HepG2 (cell line): ENCODE measurements around the gene CAND2. TPM values are rescaled to one million over a fixed set of nuclear protein-coding genes. Genes with fewer than 3 reads are reported as not detected.

Experiments
- ATAC-seq: fragments of 200-7000 bp; cut with Tn5 transposase; 3 replicates; pipeline ENCODE4 v1.9.1; 2020; ENCODE audit warnings: mild to moderate bottlenecking, moderate library complexity
- BruUV-seq: library from RNA; stranded (reverse); fragments of 400-500 nt; replicated peaks from 2 replicates; lab custom pipeline; 2021; lab: Mats Ljungman, UMichigan
- CTCF ChIA-PET: fragments of 300-600 bp; formaldehyde crosslinking; extraction: SDS; loops from one replicate; lab custom pipeline; 2021; ENCODE audit warnings: low total read pairs, inconsistent platforms, low intra/inter-chr PET ratio; lab: Yijun Ruan, JAX
- POLR2A ChIA-PET: fragments of 350-600 bp; sonication (Branson Sonifier 250); formaldehyde crosslinking; loops from one replicate; lab custom pipeline; 2020; ENCODE audit warnings: antibody characterized with exemption, inconsistent platforms; lab: Yijun Ruan, JAX
- DNase-seq: peaks from one replicate; pipeline ENCODE4 v3.0.0-alpha.2; 2015; ENCODE audit warnings: low spot score
- FAIRE-seq: peaks from 3 replicates; lab custom pipeline; 2011; peaks lifted over from hg19 to GRCh38; lab: Jason Lieb, UNC
- H2AFZ ChIP-seq: one replicate; pipeline ENCODE4 v1.6.1; 2011; ENCODE audit warnings: low read length, inconsistent platforms
- H3K27ac ChIP-seq: fragments of 300-600 bp; 3 replicates; pipeline ENCODE4 v1.8.0; 2011; ENCODE audit warnings: mixed run types, mild to moderate bottlenecking, mixed read lengths, low read length, inconsistent platforms; ENCODE audit not compliant: insufficient read depth; ENCODE audit errors: extremely low read length
- H3K27me3 ChIP-seq, 2 experiments: fragments of 200-600 bp in 1 of 2; 2 replicates in 1 of 2; 3 replicates in 1 of 2; pipeline versions ENCODE4 v1.6.0 to v1.8.0; 2011; ENCODE audit warnings: low read length in 2 of 2, mild to moderate bottlenecking in 2 of 2, moderate library complexity in 2 of 2, inconsistent platforms in 1 of 2; ENCODE audit not compliant: insufficient read depth in 2 of 2, control insufficient read depth in 1 of 2
- H3K36me3 ChIP-seq, 2 experiments: fragments of 200-600 bp in 1 of 2; replicated peaks in 1 of 2; 2 replicates in 1 of 2; 3 replicates in 1 of 2; pipeline versions ENCODE4 v1.5.1 to v1.8.0; 2011; ENCODE audit warnings: low read length in 2 of 2, inconsistent platforms in 1 of 2; ENCODE audit not compliant: insufficient read depth in 2 of 2, control insufficient read depth in 1 of 2
- H3K4me1 ChIP-seq: 2 replicates; pipeline ENCODE4 v1.5.1; 2012; ENCODE audit warnings: low read length, inconsistent platforms; ENCODE audit not compliant: insufficient read depth
- H3K4me2 ChIP-seq: 2 replicates; pipeline ENCODE4 v1.6.0; 2011; ENCODE audit warnings: low read depth, low read length, inconsistent platforms
- H3K4me3 ChIP-seq, 3 experiments: fragments of 200-600 bp in 1 of 3; sonication (generic), shearing (Covaris generic) in 1 of 3; replicated peaks in 1 of 3; 2 replicates each; pipeline ENCODE4 v1.5.1; 2011 to 2016; ENCODE audit warnings: low read length in 3 of 3, inconsistent platforms in 2 of 3, low read depth in 2 of 3, mild to moderate bottlenecking in 2 of 3, control low read depth in 1 of 3, mixed read lengths in 1 of 3; ENCODE audit not compliant: insufficient read depth in 1 of 3
- H3K79me2 ChIP-seq: one replicate; pipeline ENCODE4 v1.6.1; 2011; ENCODE audit warnings: low read length, inconsistent platforms; ENCODE audit not compliant: insufficient read depth
- H3K9ac ChIP-seq: 2 replicates; pipeline ENCODE4 v1.6.0; 2011; ENCODE audit warnings: mild to moderate bottlenecking, low read depth, low read length, inconsistent platforms; ENCODE audit not compliant: insufficient read depth
- H3K9me3 ChIP-seq: 2 replicates; pipeline ENCODE4 v1.5.1; 2012; ENCODE audit warnings: mild to moderate bottlenecking, low read length
- H4K20me1 ChIP-seq: 2 replicates; pipeline ENCODE4 v1.6.0; 2011; ENCODE audit warnings: inconsistent platforms, mild to moderate bottlenecking, low read length, moderate library complexity; ENCODE audit not compliant: insufficient read depth
- FLYWCH1 ChIP-seq: sonication (generic); formaldehyde crosslinking; IDR thresholded peaks from 2 replicates; pipeline ENCODE4 v1.8.1; 2023; ENCODE audit warnings: mild to moderate bottlenecking, missing genetic modification reagents
- KDM2A ChIP-seq: sonication (generic); formaldehyde crosslinking; IDR thresholded peaks from 2 replicates; pipeline ENCODE4 v1.4.0; 2020; ENCODE audit warnings: low read depth, missing genetic modification reagents, borderline replicate concordance
- KMT2B ChIP-seq: IDR thresholded peaks from 2 replicates; pipeline ENCODE4 v1.6.1; 2016; ENCODE audit warnings: missing genetic modification reagents, missing compliant biosample characterization
- MIER3 ChIP-seq: IDR thresholded peaks from 2 replicates; pipeline ENCODE4 v1.6.1; 2016; ENCODE audit warnings: missing compliant biosample characterization, borderline replicate concordance
- POLR2A ChIP-seq, 2 experiments: IDR thresholded peaks; 2 replicates each; pipeline ENCODE4 v1.6.1; 2011; ENCODE audit warnings: low read depth in 2 of 2, low read length in 2 of 2, mild to moderate bottlenecking in 1 of 2, moderate library complexity in 1 of 2; ENCODE audit not compliant: insufficient read depth in 1 of 2
- POLR2AphosphoS2 ChIP-seq: IDR thresholded peaks from 2 replicates; pipeline ENCODE4 v1.6.1; 2011; ENCODE audit warnings: low read depth, low read length, improper control_type of control experiment
- POLR2AphosphoS5 ChIP-seq: IDR thresholded peaks from 2 replicates; pipeline ENCODE4 v1.6.1; 2012; ENCODE audit warnings: low read depth, low read length
- POLR2G ChIP-seq: fragments of 200-400 bp; formaldehyde crosslinking; IDR thresholded peaks from 2 replicates; pipeline ENCODE4 v1.6.1; 2018; ENCODE audit warnings: mild to moderate bottlenecking, low read depth, low read length, moderate library complexity
- RBM22 ChIP-seq: fragments of 200-400 bp; formaldehyde crosslinking; optimal IDR thresholded peaks from 2 replicates; pipeline ENCODE3; 2017; ENCODE audit warnings: mild to moderate bottlenecking, low read length, moderate library complexity
- TCF12 ChIP-seq, 2 experiments: fragments of 450-650 bp in 1 of 2; sonication (generic) in 1 of 2; formaldehyde crosslinking in 1 of 2; IDR thresholded peaks; 2 replicates each; pipeline versions ENCODE4 v1.6.1 to v1.8.0; 2017 to 2022; ENCODE audit warnings: antibody characterized with exemption in 1 of 2, mild to moderate bottlenecking in 1 of 2, missing genetic modification reagents in 1 of 2, moderate library complexity in 1 of 2
- ZC3H4 ChIP-seq: sonication (generic); formaldehyde crosslinking; IDR thresholded peaks from 2 replicates; pipeline ENCODE4 v1.4.0; 2020; ENCODE audit warnings: missing genetic modification reagents, borderline replicate concordance
- ZKSCAN5 ChIP-seq: sonication (generic); formaldehyde crosslinking; IDR thresholded peaks from 2 replicates; pipeline ENCODE4 v1.5.1; 2020; ENCODE audit warnings: mild to moderate bottlenecking, missing genetic modification reagents
- ZNF446 ChIP-seq: sonication (generic); formaldehyde crosslinking; IDR thresholded peaks from 2 replicates; pipeline ENCODE4 v1.5.0; 2020; ENCODE audit warnings: mild to moderate bottlenecking, missing genetic modification reagents
- ZNF629 ChIP-seq: sonication (generic); formaldehyde crosslinking; conservative IDR thresholded peaks from 2 replicates; pipeline ENCODE4 v1.5.0; 2020; ENCODE audit warnings: missing genetic modification reagents
- WGBS: methylation state at CpG from one replicate; pipeline ENCODE4 v1.1.6; 2017; ENCODE audit warnings: low lambda C conversion rate; 5-methylcytosine and 5-hydroxymethylcytosine counted together
- in situ Hi-C: cut with HindIII; loops from 2 replicates; pipeline ENCODE4 v1.10.0; 2017; ENCODE audit warnings: low pct_unique_long_range_greater_than_20kb; ENCODE audit not compliant: extremely low pct_ligation_motif_present
- intact Hi-C: fragments of 100-400 bp; cut with micrococcal nuclease; formaldehyde crosslinking; loops from one replicate; pipeline ENCODE4 v1.10.0; 2022; ENCODE audit not compliant: unreplicated experiment
- polyA plus RNA-seq, 8 experiments: library from polyadenylated mRNA; depleted of rRNA in 3 of 8; stranded (reverse) in 7 of 8; unstranded in 1 of 8; fragments of >200 nt; fragmentation: Illumina TruSeq in 4 of 8; extraction: Trizol in 4 of 8; gene quantifications; 2 replicates each; pipeline versions ENCODE4 v1.2.1 to v1.2.3, GENCODE V29; 2011 to 2016; ENCODE audit warnings: low read depth in 4 of 8, missing spikeins in 1 of 8, mixed read lengths in 1 of 8; ENCODE audit not compliant: insufficient read depth in 1 of 8
- total RNA-seq, 5 experiments: library from RNA; depleted of rRNA; stranded (reverse); fragments of >200 nt; fragmentation: Illumina TruSeq; extraction: Trizol; gene quantifications; 2 replicates each; pipeline ENCODE4 v1.2.3, GENCODE V29; 2016; ENCODE audit warnings: low read depth in 1 of 5
- TF ChIP-seq, protein P1 (sequence below): sonication (generic); formaldehyde crosslinking; IDR thresholded peaks from 2 replicates; pipeline ENCODE4 v1.8.1; 2022; ENCODE audit warnings: mild to moderate bottlenecking, missing genetic modification reagents
- TF ChIP-seq, protein P2 (sequence below): sonication (generic); formaldehyde crosslinking; IDR thresholded peaks from 2 replicates; pipeline ENCODE4 v1.4.0; 2020; ENCODE audit warnings: missing genetic modification reagents
- TF ChIP-seq, protein P3 (sequence below): sonication (generic); formaldehyde crosslinking; IDR thresholded peaks from 2 replicates; pipeline ENCODE4 v1.4.0; 2020; ENCODE audit warnings: missing genetic modification reagents

CAND2 gene
- total and polyA plus RNA-seq, 2 of the 13 experiments (the other 11 are each of a cell fraction or from before 2014, with no cell fraction given) = 0.01 TPM; not detected in 1

DNA sequence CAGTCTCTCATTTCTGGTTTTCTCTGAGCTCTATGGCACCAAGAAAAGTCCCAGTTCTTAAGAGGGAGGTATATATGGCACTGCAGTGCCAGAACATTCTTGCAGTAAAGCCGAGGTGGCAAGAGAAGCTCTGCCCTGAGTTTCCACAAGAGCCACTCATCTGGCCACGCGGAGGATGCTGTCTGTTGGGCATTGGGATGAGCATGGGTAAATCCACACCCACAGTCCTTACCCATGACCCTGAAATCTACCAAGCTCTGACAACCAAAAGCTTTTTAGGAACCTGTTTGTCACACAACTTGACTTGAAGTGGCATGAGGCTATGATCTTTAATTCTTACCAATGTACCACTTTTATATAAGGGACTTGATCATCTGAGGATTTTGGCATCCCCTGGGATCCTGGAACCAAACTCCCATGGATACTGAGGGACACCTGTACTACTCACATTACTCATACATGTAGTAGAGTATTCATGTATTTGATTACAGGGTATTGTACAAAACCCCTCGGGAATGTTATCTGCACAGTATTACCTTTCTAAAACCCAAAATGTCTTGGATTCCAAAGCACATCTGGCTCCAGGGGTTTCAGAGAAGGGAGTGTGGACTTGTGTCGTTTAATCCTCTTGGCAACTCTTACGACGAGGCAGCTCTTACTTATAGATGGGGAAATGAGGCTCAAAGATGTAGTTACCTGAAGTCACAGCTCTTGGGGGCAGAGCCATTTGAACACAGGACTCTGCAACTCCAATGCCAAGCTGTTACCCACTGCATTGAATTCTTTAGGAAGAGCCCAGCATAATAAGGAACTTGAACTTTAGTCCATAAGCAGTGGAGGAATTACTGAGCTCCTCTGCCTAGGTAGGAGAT is 36.1 kb downstream of the CAND2 start:
- in situ Hi-C loops (no loop called here), intact Hi-C loops (no loop called here)
- Histone ChIP-seq H3K4me1 (peaks cover 12% of the 10 kb centered on the region), H3K27ac (no peak overlapping the region), H3K36me3 (peaks cover 23 to 60% of the 10 kb centered on the region in 2 experiments), H3K4me2 (no peak overlapping the region), H3K9me3 (no peaks in the 10 kb centered on the region), H3K9ac (no peak overlapping the region), H3K4me3 (no peak overlapping the region), H2AFZ (no peak overlapping the region), H3K27me3 (no peaks in the 10 kb centered on the region), H3K79me2 (peaks cover 3% of the 10 kb centered on the region), H4K20me1 (peaks cover 13% of the 10 kb centered on the region)
- ChIA-PET CTCF (no interaction called here), POLR2A (interaction anchor here (0.9 to 3.2 kb wide), 5 partner anchors 9 to 22 kb away, joined by 3 to 17 read pairs (median 6); partner anchors contain the start of gene RPL32)
- TF ChIP-seq ZC3H4 (CRISPR knock-in tag) (peak; percentile 71; the same call in 1 of the 2 replicates), FLYWCH1 (no peak), ZNF629 (CRISPR knock-in tag) (no peak), POLR2AphosphoS2 (peak; percentile 45; the same call in 1 of the 2 replicates), TCF12 (IDR thresholded peaks at IDR 0.05) (no peak), TCF12 (CRISPR knock-in tag; IDR thresholded peaks at IDR 0.05) (no peak), MIER3 (CRISPR knock-in tag) (no peak), ZKSCAN5 (CRISPR knock-in tag) (no peak), KDM2A (CRISPR knock-in tag) (0 out of 2 replicates have a peak, but pooled peaks have one; percentile 38), POLR2A (IDR thresholded peaks at IDR 0.05; ENCODE audit: insufficient read depth in 1 of 2, low read depth in 2 of 2, low read length in 2 of 2) (peak in 1 of 2 experiments; percentile 41; a peak in 1 of 4 replicates), ZNF446 (CRISPR knock-in tag) (no peak), POLR2G (peak; percentile 58), KMT2B (CRISPR knock-in tag) (no peak), RBM22 (peak; percentile 88), POLR2AphosphoS5 (peak; percentile 40; the same call in 1 of the 2 replicates)
- TF ChIP-seq, protein P1, sequence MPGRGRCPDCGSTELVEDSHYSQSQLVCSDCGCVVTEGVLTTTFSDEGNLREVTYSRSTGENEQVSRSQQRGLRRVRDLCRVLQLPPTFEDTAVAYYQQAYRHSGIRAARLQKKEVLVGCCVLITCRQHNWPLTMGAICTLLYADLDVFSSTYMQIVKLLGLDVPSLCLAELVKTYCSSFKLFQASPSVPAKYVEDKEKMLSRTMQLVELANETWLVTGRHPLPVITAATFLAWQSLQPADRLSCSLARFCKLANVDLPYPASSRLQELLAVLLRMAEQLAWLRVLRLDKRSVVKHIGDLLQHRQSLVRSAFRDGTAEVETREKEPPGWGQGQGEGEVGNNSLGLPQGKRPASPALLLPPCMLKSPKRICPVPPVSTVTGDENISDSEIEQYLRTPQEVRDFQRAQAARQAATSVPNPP (CRISPR knock-in tag) = no peak
- TF ChIP-seq, protein P2, sequence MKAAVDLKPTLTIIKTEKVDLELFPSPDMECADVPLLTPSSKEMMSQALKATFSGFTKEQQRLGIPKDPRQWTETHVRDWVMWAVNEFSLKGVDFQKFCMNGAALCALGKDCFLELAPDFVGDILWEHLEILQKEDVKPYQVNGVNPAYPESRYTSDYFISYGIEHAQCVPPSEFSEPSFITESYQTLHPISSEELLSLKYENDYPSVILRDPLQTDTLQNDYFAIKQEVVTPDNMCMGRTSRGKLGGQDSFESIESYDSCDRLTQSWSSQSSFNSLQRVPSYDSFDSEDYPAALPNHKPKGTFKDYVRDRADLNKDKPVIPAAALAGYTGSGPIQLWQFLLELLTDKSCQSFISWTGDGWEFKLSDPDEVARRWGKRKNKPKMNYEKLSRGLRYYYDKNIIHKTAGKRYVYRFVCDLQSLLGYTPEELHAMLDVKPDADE (CRISPR knock-in tag) = no peak
- TF ChIP-seq, protein P3, sequence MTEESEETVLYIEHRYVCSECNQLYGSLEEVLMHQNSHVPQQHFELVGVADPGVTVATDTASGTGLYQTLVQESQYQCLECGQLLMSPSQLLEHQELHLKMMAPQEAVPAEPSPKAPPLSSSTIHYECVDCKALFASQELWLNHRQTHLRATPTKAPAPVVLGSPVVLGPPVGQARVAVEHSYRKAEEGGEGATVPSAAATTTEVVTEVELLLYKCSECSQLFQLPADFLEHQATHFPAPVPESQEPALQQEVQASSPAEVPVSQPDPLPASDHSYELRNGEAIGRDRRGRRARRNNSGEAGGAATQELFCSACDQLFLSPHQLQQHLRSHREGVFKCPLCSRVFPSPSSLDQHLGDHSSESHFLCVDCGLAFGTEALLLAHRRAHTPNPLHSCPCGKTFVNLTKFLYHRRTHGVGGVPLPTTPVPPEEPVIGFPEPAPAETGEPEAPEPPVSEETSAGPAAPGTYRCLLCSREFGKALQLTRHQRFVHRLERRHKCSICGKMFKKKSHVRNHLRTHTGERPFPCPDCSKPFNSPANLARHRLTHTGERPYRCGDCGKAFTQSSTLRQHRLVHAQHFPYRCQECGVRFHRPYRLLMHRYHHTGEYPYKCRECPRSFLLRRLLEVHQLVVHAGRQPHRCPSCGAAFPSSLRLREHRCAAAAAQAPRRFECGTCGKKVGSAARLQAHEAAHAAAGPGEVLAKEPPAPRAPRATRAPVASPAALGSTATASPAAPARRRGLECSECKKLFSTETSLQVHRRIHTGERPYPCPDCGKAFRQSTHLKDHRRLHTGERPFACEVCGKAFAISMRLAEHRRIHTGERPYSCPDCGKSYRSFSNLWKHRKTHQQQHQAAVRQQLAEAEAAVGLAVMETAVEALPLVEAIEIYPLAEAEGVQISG = no peak
- FAIRE-seq = no peak
- DNase-seq = no peak
- no TSS peak for BruUV-seq
- WGBS = 96% methylated on average over 7 of the region's 7 CpGs
- no peak for ATAC-seq
